Stimulated activated naive CD8-positive, alpha-beta T cell treated with anti-CD3 and anti-CD28 coated beads, Interleukin-15, Interleukin-2, amounts not matched to agents 100 ng/mL and 50 ng/mL, for 24 hours (primary cell): Measurements from ENCODE around the gene RBM10.

ENCODE experiments used
- H3K27ac Mint-ChIP-seq: one replicate; pipeline ENCODE4 v1.8.0; 2021; ENCODE audit warnings: mild to moderate bottlenecking, mixed read lengths
- H3K27me3 Mint-ChIP-seq: one replicate; pipeline ENCODE4 v1.8.0; 2021; ENCODE audit warnings: mixed read lengths
- H3K36me3 Mint-ChIP-seq: one replicate; pipeline ENCODE4 v1.8.0; 2021; ENCODE audit warnings: low read depth, mixed read lengths
- H3K4me1 Mint-ChIP-seq: one replicate; pipeline ENCODE4 v1.8.0; 2021; ENCODE audit warnings: low read depth, mixed read lengths
- H3K4me3 Mint-ChIP-seq: one replicate; pipeline ENCODE4 v1.8.0; 2021; ENCODE audit warnings: mild to moderate bottlenecking, mixed read lengths
- H3K9me3 Mint-ChIP-seq: one replicate; pipeline ENCODE4 v1.8.0; 2021; ENCODE audit warnings: mixed read lengths

The RBM10 gene

DNA sequence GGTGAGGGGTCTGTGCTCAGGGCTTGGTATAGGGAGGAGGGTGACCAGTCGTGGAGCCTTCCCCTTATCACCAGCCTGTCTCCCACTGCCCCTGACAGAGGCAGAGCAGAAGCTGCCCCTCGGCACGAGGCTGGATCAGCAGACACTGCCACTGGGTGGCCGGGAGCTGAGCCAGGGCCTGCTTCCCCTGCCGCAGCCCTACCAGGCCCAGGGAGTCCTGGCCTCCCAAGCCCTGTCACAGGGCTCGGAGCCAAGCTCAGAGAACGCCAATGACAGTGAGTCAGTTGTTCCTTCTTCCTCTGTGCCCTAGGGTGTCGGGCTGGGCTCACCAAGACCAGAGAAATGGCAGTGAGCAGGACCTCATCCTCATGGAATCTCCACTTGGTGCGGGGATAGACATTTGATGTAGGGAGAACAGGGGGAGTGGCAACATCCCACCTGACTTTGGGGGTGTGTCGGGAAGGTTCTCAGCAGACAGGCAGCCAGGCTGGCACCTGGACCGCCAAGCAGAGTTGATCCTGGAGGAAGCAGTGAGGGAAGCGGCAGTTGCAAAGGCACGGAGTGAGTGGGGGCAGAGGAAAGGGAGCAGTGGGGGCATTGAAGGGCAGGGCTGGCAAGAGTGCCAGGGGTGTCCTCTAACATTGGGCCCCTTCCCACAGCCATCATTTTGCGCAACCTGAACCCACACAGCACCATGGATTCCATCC, 34.4 kb downstream of the RBM10 start:
- Mint-ChIP-seq H3K27me3 (no peaks in the 10 kb centered on the region), H3K4me1 (peaks cover 2% of the 10 kb centered on the region), H3K4me3 (no peak overlapping the region), H3K36me3 (peaks cover 22% of the 10 kb centered on the region), H3K27ac (no peak overlapping the region), H3K9me3 (no peaks in the 10 kb centered on the region)

DNA sequence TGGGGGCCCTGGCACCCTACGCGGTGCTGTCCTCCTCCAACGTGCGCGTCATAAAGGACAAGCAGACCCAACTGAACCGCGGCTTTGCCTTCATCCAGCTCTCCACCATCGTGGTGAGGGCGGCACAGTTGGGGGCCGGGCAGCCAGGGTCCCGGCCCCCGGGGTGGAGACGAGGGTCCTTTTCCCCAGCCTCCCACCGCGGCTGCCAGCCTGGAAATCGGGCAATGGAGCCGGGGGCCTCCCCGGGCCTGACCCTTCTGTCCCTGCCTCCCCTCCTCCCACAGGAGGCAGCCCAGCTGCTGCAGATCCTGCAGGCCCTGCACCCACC, 34.9 kb downstream of the RBM10 start:
- Mint-ChIP-seq H3K4me3 (no peak overlapping the region), H3K9me3 (no peaks in the 10 kb centered on the region), H3K36me3 (peaks cover 22% of the 10 kb centered on the region), H3K27me3 (no peaks in the 10 kb centered on the region), H3K27ac (no peak overlapping the region), H3K4me1 (peaks cover 2% of the 10 kb centered on the region)

DNA sequence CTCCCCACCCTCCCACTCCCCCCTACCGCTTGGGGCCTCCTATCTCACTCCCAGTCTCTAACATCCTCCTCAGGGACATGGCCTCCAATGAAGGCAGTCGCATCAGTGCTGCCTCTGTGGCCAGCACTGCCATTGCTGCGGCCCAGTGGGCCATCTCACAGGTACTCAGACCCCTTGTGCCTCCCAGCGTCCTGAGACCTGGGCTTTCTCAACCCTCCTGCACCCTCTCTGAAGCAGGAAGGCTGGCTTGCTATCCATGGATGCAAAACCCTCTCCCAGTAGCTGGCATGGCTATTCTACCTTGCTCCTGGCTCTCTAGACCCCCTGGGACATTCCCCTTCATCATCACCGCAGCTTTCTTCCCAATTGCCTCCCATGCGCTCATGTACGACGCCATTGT, 35.3 kb downstream of the RBM10 start:
- Mint-ChIP-seq H3K4me1 (peaks cover 2% of the 10 kb centered on the region), H3K36me3 (peaks cover 25% of the 10 kb centered on the region), H3K9me3 (no peaks in the 10 kb centered on the region), H3K27me3 (no peaks in the 10 kb centered on the region), H3K27ac (no peak overlapping the region), H3K4me3 (no peak overlapping the region)

DNA sequence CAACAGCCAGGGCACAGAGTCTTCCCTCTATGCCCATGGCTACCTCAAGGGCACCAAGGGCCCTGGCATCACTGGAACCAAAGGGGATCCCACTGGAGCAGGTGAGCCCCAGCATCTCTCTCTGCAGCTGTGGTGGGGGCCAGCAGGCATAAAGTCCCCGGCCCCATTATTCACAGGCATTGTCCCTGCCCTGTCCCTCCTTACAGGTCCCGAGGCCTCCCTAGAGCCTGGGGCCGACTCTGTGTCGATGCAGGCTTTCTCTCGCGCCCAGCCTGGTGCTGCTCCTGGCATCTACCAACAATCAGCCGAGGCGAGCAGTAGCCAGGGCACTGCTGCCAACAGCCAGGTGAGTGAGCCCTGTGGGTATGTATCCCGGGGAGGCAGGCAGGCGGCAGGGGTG, 36.3 kb downstream of the RBM10 start:
- Mint-ChIP-seq H3K36me3 (peaks cover 30% of the 10 kb centered on the region), H3K4me3 (no peak overlapping the region), H3K9me3 (no peaks in the 10 kb centered on the region), H3K27ac (no peak overlapping the region), H3K4me1 (peaks cover 2% of the 10 kb centered on the region), H3K27me3 (no peaks in the 10 kb centered on the region)

DNA sequence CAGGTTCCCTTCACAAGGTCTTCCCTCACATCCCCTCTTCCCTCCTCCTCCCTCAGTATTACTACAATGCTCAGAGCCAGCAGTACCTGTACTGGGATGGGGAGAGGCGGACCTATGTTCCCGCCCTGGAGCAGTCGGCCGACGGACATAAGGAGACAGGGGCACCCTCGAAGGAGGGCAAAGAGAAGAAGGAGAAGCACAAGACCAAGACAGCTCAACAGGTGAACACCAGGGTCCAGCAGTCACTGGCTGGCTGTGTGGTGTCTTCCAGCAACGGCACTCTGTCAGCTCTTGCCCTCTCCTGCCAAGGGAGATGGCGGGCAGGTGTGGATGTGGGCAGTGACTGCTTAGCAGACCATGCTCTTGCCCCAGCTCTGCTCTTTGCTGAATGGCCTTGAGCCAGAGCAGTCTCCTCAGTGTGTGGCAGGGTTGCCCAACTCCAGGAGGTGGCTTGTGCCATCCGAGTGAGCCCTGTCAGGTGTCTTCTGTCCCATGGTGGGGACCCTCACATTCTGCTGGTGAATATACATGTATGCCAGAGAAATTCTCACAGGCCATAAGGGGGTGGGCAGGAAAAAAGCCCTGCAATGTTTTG, 37.2 kb downstream of the RBM10 start:
- peaks cover 2% of the 10 kb centered on the region for H3K4me1 Mint-ChIP-seq
- H3K9me3 Mint-ChIP-seq = no peaks in the 10 kb centered on the region
- H3K4me3 Mint-ChIP-seq = no peak overlapping the region
- H3K27me3 Mint-ChIP-seq = no peaks in the 10 kb centered on the region
- peaks cover 27% of the 10 kb centered on the region for H3K36me3 Mint-ChIP-seq
- no peak overlapping the region for H3K27ac Mint-ChIP-seq

- Mint-ChIP-seq H3K9me3 (no peaks in the 10 kb centered on the region), H3K36me3 (peaks cover 18% of the 10 kb centered on the region), H3K4me3 (no peak overlapping the region), H3K27me3 (no peaks in the 10 kb centered on the region), H3K4me1 (peaks cover 15% of the 10 kb centered on the region), H3K27ac (no peak overlapping the region)
Observed at GRCh38 chrX:47184486-47184885, 39.5 kb downstream of the RBM10 start.

DNA sequence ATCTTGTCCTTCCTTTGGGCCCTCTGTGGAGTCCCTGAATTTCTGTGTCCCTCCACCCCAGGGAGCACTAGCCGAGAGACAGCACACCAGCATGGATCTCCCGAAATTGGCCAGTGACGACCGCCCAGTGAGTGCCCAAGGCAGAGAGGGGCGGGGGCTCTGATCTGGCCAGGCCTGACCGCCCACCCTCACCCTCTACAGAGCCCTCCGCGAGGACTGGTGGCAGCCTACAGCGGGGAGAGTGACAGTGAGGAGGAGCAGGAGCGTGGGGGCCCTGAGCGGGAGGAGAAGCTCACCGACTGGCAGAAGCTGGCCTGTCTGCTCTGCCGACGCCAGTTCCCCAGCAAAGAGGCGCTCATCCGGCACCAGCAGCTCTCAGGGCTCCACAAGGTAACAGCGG, 40.2 kb downstream of the RBM10 start:
- H3K4me3 Mint-ChIP-seq = no peak overlapping the region
- H3K4me1 Mint-ChIP-seq = peaks cover 18% of the 10 kb centered on the region
- H3K9me3 Mint-ChIP-seq = no peaks in the 10 kb centered on the region
- H3K27ac Mint-ChIP-seq = no peak overlapping the region
- H3K36me3 Mint-ChIP-seq = peaks cover 16% of the 10 kb centered on the region
- no peaks in the 10 kb centered on the region for H3K27me3 Mint-ChIP-seq

DNA sequence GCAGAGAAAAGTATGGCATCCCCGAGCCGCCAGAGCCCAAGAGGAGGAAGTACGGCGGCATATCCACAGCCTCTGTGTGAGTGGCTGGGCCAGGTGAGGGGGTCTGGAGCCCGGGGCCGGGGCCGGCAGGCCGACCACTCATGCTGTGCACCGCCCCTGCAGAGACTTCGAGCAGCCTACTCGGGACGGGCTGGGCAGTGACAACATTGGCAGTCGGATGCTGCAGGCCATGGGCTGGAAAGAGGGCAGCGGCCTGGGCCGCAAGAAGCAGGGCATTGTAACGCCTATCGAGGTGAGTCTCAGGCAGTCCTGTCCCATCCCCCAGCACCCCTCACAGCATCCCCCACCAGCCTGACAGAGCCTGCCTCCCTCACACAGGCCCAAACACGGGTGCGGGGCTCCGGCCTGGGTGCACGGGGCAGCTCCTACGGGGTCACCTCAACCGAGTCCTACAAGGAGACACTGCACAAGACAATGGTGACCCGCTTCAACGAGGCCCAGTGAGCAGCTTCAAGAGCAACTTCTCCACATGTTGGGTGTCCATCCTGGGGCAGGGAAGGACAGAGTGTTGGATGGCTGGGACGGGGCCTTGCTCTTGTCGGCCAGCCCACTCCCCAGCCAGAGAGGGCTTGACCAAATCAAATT, 41.2 kb downstream of the RBM10 start:
- H3K27me3 Mint-ChIP-seq = no peaks in the 10 kb centered on the region
- H3K4me3 Mint-ChIP-seq = no peak overlapping the region
- no peak overlapping the region for H3K27ac Mint-ChIP-seq
- peaks cover 22% of the 10 kb centered on the region for H3K4me1 Mint-ChIP-seq
- H3K9me3 Mint-ChIP-seq = no peaks in the 10 kb centered on the region
- peaks cover 16% of the 10 kb centered on the region for H3K36me3 Mint-ChIP-seq

DNA sequence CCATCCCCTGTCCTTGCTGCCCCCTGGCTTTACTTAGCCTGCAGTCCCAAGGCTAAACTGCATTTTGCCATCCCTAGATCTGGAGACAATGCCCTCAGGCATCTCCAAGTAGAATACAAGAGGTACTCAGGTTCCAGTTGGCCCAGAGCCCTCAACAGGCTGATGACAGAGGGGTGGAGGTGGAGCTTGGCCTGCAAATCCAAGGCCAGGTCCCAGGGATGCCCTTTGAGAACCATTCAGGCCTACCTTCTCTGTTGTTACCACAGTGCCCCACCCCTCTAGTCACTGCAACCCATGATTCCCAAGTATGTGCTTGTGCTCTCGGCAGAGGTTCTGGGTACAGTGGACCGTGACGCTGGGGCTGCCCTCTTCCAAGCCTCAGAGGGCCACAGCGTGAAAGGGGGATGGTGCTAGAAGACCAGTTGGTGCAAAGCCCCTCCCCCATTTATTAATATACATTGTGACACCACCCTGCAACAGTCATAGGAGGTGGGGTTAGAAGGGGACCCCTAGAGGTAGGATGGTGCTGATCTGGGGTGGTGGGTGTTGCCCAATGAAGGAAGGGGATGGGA, 42.2 kb downstream of the RBM10 start:
- peaks cover 22% of the 10 kb centered on the region for H3K4me1 Mint-ChIP-seq
- no peak overlapping the region for H3K4me3 Mint-ChIP-seq
- no peaks in the 10 kb centered on the region for H3K9me3 Mint-ChIP-seq
- H3K36me3 Mint-ChIP-seq = peaks cover 16% of the 10 kb centered on the region
- no peaks in the 10 kb centered on the region for H3K27me3 Mint-ChIP-seq
- H3K27ac Mint-ChIP-seq = no peak overlapping the region

- Mint-ChIP-seq H3K4me1 (peaks cover 39% of the 10 kb centered on the region), H3K9me3 (no peaks in the 10 kb centered on the region), H3K36me3 (peaks cover 25% of the 10 kb centered on the region), H3K4me3 (no peak overlapping the region), H3K27ac (no peak overlapping the region), H3K27me3 (no peaks in the 10 kb centered on the region)
Observed at GRCh38 chrX:47189906-47190305, 44.9 kb downstream of the RBM10 start.

- peak overlapping the region; percentile 90 for H3K27ac Mint-ChIP-seq
- no peaks in the 10 kb centered on the region for H3K9me3 Mint-ChIP-seq
- H3K4me1 Mint-ChIP-seq = peaks cover 45% of the 10 kb centered on the region
- no peaks in the 10 kb centered on the region for H3K27me3 Mint-ChIP-seq
- H3K36me3 Mint-ChIP-seq = peaks cover 21% of the 10 kb centered on the region
- peak overlapping the region; percentile 92 for H3K4me3 Mint-ChIP-seq
Observed at GRCh38 chrX:47190445-47191269, 45.6 kb downstream of the RBM10 start.

DNA sequence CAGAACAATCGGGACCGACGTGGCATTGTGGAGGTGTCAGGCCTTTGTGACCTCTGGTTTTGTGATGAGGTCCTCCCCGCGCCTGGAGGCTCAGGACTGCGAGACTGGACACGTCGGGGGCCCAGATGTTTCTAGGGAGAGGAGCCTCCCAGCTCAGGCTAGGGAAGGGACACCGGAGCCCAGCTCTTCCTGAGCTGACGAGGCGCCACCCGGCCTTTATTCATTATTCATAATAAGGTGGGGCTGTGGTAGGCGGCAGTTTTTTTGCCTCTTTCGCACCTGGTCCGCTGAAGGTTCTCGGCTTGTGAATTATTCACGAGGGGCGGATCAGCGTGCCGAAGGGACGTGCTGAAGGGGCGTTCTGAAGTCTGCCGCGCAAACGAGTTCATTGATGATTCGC, 46.3 kb downstream of the RBM10 start:
- Mint-ChIP-seq H3K4me3 (peak overlapping the region; percentile 92), H3K27ac (peak overlapping the region; percentile 90), H3K9me3 (no peaks in the 10 kb centered on the region), H3K4me1 (peaks cover 52% of the 10 kb centered on the region), H3K36me3 (peaks cover 25% of the 10 kb centered on the region), H3K27me3 (no peaks in the 10 kb centered on the region)

GRCh38 chrX:47191806-47192401, 46.9 kb downstream of the RBM10 start:
- peaks cover 58% of the 10 kb centered on the region for H3K4me1 Mint-ChIP-seq
- peak overlapping the region; percentile 92 for H3K4me3 Mint-ChIP-seq
- peaks cover 26% of the 10 kb centered on the region for H3K36me3 Mint-ChIP-seq
- peak overlapping the region; percentile 90 for H3K27ac Mint-ChIP-seq
- H3K9me3 Mint-ChIP-seq = no peaks in the 10 kb centered on the region
- no peaks in the 10 kb centered on the region for H3K27me3 Mint-ChIP-seq

GRCh38 chrX:47193475-47194193, 48.6 kb downstream of the RBM10 start, which contains the start of gene UBA1:
TSS of gene UBA1 (plus strand) at chrX:47193829. CDS start at chrX:47198803, 4,974 bp downstream.
- H3K4me3 Mint-ChIP-seq = peak within 1 kb of the TSS; percentile 92
- H3K27me3 Mint-ChIP-seq = no peaks in the 10 kb centered on the region
- H3K4me1 Mint-ChIP-seq = peaks cover 58% of the 10 kb centered on the region
- H3K27ac Mint-ChIP-seq = peak within 1 kb of the TSS; percentile 90
- peaks cover 33% of the 10 kb centered on the region for H3K36me3 Mint-ChIP-seq
- H3K9me3 Mint-ChIP-seq = no peaks in the 10 kb centered on the region
